ENCODE measurements around the gene BARX2. TPM values are rescaled to one million over a fixed set of nuclear protein-coding genes. Genes with fewer than 3 reads are reported as not detected.
A peak's percentile ranks its signal among the peaks of the same experiment; 100 is the strongest.

BARX2 gene
- total and polyA plus RNA-seq, 11 donors: 0.03 to 0.72 (median 0.12) TPM; not detected in 8

GRCh38 chr11:129408865-129409444 is 33.3 kb downstream of the BARX2 start:
- Histone ChIP-seq H3K4me3 (no peak overlapping the region), H3K27ac (no peak overlapping the region), H3K9me3 (no peaks in the 10 kb centered on the region), H3K36me3 (no peaks in the 10 kb centered on the region), H3K4me1 (no peaks in the 10 kb centered on the region), H3K27me3 (peaks cover 0 to 12% (median 0%) of the 10 kb centered on the region in 9 donors)
- intact Hi-C loops (cut with DNase I): no loop called here
- TF ChIP-seq CTCF (IDR thresholded peaks at IDR 0.05) (no peak), POLR2A (IDR thresholded peaks at IDR 0.05) (no peak)
- 74 to 85% (median 75%) methylated on average over 5 of the region's 5 CpGs for WGBS, 4 donors
- ATAC-seq: no peak
- no peak for DNase-seq

GRCh38 chr11:129410395-129410960 is 34.8 kb downstream of the BARX2 start:
- intact Hi-C loops (cut with DNase I): no loop called here
- peak in 1 of 4 donors; percentile 27 for ATAC-seq
- no peaks in the 10 kb centered on the region for H3K36me3 ChIP-seq
- H3K27me3 ChIP-seq: peaks cover 0 to 12% (median 0%) of the 10 kb centered on the region in 9 donors
- no peak overlapping the region for H3K27ac ChIP-seq
- no peaks in the 10 kb centered on the region for H3K9me3 ChIP-seq
- 67 to 76% (median 69%) methylated on average over 3 of the region's 3 CpGs for WGBS, 4 donors
- no peak overlapping the region for H3K4me3 ChIP-seq
- no peaks in the 10 kb centered on the region for H3K4me1 ChIP-seq
- no peak for TF ChIP-seq POLR2A (IDR thresholded peaks at IDR 0.05)
- TF ChIP-seq CTCF (IDR thresholded peaks at IDR 0.05): no peak
- no peak for DNase-seq

- DNase-seq (no peak), ATAC-seq (no peak)
- Histone ChIP-seq H3K4me3 (no peak overlapping the region), H3K36me3 (no peaks in the 10 kb centered on the region), H3K4me1 (no peaks in the 10 kb centered on the region), H3K27me3 (peaks cover 0 to 4% (median 0%) of the 10 kb centered on the region in 9 donors), H3K9me3 (no peaks in the 10 kb centered on the region), H3K27ac (no peak overlapping the region)
- intact Hi-C loops (cut with DNase I): no loop called here
- no peak for TF ChIP-seq POLR2A (IDR thresholded peaks at IDR 0.05)
- WGBS, 4 donors: 53 to 64% (median 59%) methylated on average over 4 of the region's 4 CpGs
These were observed 36.8 kb downstream of the BARX2 start for GRCh38 chr11:129412494-129412893.

GRCh38 chr11:129414144-129414872 is 38.7 kb downstream of the BARX2 start:
- no peaks in the 10 kb centered on the region for H3K4me1 ChIP-seq
- no peak for DNase-seq
- ATAC-seq: no peak

More at GRCh38 chr11:129414144-129414872, 38.7 kb downstream of the BARX2 start:
- Histone ChIP-seq H3K27ac (no peak overlapping the region), H3K36me3 (no peaks in the 10 kb centered on the region), H3K9me3 (no peaks in the 10 kb centered on the region), H3K4me3 (no peak overlapping the region), H3K27me3 (no peaks in the 10 kb centered on the region)
- 80 to 89% (median 84%) methylated on average over 5 of the region's 5 CpGs for WGBS, 4 donors
- TF ChIP-seq POLR2A (IDR thresholded peaks at IDR 0.05) (no peak), CTCF (IDR thresholded peaks at IDR 0.05) (no peak)
- intact Hi-C loops (cut with DNase I): no loop called here

Measured in heart left ventricle (tissue), 16 donors.